Stimulated activated CD4-positive, alpha-beta T cell treated with anti-CD3 and anti-CD28 coated beads, Interleukin-4, amount 100 ng/mL, for 24 hours (primary cell): Measurements from ENCODE around the gene FAF1.

ENCODE experiments used
- DNase-seq: peaks from one replicate; pipeline ENCODE4 v3.0.0-alpha.2; 2020

The FAF1 gene

DNA sequence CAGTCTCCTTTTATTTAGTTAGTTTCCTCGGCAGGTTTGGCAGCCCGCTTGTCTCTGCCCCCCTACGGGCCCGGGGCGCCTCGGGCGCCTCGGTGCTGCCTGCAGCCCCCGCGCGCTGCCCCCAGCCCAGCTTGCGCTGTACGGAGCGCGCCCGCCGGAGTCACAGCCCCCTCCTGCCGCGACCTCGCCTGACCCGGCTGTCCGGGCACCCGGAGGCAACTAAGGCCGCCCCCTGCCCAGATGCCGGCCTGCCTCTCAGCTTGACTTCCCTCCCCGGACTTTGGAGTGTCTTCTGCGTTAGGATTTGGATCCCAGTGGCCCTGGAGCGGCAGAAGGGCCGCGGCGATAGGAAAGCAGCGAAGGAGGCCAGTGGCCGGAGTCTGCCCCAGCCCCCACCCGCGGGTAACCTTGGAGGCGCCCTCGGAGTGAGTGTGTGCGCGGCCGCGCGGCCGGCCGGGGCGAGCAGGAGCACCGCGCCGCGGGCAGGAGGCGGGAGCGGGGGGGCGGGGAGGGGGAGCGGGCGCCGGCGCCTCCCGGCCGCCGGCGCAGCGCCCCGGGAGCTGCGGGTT lies 17.6 kb upstream of the FAF1 start:
- no peak for DNase-seq

- no peak for DNase-seq
Observed at GRCh38 chr1:50976890-50977574, 17.0 kb upstream of the FAF1 start.

DNA sequence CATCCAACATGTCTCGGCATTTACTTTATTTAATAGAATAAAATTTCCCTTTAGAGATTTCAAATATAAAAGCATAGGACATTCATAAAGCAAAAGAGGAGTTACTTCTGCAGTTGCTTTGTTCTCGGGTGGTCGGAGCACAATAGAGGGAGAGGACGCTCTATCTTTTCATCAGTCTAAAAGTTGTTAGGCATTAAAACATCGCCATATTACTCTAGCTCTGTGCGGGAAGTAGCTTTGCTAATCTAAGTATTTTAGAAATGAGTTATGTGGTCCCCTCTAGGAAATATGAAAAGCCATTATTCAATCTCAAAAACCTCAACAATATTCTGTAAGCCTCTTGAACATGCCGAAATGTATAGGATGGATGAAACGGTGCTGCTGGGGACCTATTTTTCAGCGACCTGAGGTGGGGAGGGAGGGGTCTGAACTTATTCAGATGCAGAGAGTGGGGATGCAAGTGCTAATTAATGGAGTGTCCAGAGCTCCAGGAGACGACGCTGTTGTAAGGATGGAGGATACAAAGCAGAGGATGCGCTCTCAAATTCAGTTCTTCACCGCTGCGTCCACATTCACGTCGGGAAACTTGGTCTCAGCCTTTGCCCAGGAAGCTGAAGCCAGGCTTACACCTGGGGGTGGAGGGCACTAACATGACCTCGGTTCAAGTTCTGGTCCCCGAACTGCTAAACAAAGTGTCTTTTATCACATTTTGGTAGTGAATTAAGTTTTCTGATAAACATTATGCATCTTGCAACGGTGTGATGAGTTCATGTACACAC lies 16.2 kb upstream of the FAF1 start:
- no peak for DNase-seq

DNA sequence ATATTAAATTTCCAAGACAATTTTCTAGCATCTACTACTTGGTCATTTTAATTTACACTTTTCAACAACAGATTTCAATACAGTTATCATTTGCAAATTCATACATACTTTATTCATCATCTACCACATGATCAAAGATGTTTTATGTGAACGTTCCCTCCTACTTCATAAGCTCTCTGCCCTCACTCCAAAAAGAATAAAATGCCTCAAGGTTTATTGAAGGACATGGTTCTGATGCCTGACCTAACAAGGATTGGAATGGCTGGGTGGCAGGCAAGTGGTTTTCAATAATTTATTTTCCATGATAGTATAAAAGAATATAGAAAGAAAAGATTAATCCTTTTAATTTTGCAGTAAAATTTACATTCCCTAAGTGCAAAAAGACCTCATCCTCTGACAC lies 15.4 kb upstream of the FAF1 start:
- no peak for DNase-seq

GRCh38 chr1:50974618-50974935 lies 14.5 kb upstream of the FAF1 start:
- DNase-seq: no peak

DNA sequence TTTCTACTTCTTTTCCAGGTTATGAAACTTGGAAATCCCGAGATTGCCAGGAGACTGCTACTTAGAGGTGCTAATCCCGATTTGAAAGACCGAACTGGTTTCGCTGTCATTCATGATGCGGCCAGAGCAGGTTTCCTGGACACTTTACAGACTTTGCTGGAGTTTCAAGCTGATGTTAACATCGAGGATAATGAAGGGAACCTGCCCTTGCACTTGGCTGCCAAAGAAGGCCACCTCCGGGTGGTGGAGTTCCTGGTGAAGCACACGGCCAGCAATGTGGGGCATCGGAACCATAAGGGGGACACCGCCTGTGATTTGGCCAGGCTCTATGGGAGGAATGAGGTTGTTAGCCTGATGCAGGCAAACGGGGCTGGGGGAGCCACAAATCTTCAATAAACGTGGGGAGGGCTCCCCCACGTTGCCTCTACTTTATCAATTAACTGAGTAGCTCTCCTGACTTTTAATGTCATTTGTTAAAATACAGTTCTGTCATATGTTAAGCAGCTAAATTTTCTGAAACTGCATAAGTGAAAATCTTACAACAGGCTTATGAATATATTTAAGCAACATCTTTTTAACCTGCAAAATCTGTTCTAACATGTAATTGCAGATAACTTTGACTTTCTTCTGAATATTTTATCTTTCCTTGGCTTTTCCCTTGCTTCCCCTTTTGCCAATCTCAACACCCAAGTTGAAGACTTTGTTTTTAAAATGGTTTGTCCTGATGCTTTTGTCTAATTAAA lies 14.0 kb upstream of the FAF1 start:
- no peak for DNase-seq

GRCh38 chr1:50973255-50973654 lies 13.2 kb upstream of the FAF1 start:
- no peak for DNase-seq

DNA sequence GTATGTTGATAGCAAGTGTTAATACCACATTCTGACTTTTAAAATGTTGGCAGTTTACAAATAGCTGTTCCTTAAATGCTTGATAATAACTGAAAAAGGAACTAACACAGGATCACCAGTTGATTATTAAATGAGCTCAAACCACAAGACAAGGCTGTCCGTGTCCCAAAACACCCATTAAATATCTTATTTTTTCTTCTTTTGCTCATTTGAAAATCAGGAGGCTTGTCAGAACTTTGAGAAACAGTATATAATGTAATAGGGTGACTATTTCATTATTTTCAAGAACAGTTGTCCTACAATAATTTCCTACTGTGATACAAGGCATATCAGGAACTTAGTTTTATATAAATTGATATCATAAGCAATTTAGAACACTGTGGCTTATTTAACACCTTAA lies 12.7 kb upstream of the FAF1 start:
- DNase-seq: no peak

- no peak for DNase-seq
Observed at GRCh38 chr1:50971748-50972305, 11.8 kb upstream of the FAF1 start.

GRCh38 chr1:50970931-50971582 lies 11.0 kb upstream of the FAF1 start:
- no peak for DNase-seq

DNA sequence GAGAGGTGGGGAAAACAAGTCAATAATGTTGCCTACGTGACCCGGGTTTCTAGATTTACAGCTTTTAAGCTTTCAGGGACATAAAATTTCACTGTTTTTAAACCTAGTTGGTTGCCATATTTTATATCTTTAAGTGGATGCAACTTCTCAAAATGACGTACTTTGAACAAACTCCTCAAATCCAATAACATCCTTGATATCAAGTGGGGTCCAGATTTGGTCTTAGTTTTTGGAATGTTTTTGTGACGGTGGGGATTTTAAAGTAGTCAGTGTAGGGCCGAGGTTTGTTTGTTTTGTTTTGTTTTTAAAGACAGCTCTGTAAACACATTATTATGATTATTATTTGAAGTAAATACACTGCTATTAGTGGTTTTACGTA lies 10.4 kb upstream of the FAF1 start:
- DNase-seq: no peak

GRCh38 chr1:50969611-50970508 lies 9.8 kb upstream of the FAF1 start, which contains the start of gene CDKN2C:
TSS of gene CDKN2C (plus strand) at chr1:50970245. CDS start at chr1:50970369, 124 bp downstream.
- DNase-seq: peak; percentile 47

- peak; percentile 33 for DNase-seq
Observed at GRCh38 chr1:50968821-50969610, 8.9 kb upstream of the FAF1 start.

DNA sequence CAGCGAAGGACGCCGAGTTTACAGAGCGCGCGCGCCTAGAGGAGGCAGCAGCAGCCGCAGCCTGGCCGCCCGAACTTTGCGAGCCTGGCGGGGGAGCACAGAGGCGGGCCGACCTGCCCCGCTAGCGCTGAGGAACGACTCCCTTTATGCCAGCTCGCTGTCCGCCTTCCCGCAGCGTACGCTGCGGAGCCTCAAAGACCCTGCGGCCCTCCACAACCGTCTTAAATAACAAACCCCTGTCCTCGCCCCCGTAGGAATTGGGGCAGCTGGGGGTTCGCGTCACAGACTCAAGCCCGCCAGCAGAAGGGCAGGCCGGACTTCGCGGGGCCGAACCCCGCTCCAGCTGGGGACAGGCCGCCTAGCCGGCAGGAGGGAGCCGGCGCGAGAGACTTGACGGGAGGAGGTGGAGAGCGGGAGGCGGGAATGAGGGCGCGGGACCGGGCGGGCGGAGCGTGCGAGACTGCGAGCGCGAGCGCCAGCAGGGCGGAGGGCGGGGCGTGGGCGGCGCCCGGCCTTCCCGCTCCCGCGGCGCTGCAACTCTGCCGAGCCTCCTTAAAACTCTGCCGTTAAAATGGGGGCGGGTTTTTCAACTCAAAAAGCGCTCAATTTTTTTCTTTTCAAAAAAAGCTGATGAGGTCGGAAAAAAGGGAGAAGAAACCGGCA lies 8.2 kb upstream of the FAF1 start:
- DNase-seq: peak; percentile 79

DNA sequence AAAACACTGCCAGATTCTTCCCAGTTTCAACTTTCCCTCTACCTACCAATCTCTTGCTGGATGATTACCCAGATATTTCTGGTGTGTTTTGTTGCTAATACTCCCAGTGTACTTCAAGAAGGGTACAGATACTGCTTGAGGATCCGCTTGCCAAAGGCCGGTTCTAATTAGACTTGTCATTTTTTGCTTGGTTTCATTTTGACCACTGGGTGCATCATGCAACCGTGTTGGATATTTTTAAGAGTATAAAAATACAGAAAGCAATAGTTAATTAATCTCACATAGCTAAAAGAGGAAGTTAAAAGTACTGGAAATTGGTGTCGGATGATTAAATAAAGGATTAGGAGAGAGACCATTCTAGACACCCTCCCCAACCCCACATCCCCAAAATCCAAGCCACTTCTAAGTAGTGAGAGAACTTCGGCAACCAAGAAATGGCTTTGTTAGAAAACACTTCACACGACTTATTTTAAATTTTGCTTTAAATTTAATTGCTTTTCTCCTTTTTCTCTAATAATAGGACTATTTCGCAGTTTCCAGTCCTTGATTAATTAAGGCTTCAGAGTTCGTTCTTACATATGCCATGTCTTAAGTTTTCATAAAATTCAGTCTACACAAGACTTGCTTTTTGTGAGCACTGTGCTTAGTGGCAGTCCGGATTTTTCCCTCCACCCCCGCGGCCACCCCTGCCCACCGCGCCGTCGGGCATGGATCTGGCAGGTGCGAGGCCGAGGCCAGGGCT lies 7.5 kb upstream of the FAF1 start:
- DNase-seq: no peak

- no peak for DNase-seq
Observed at GRCh38 chr1:50966991-50967390, 6.9 kb upstream of the FAF1 start.

- no peak for DNase-seq
Observed at GRCh38 chr1:50964863-50965262, 4.8 kb upstream of the FAF1 start.

GRCh38 chr1:50959303-50959912 lies 659 bp downstream of the FAF1 start:
- DNase-seq: peak; percentile 39

- DNase-seq: no peak
Observed at GRCh38 chr1:50955116-50955515, 5.0 kb downstream of the FAF1 start.
